Lower lobe of right lung (tissue), 2 donors: ENCODE results near the gene SLIT3. TPM values are rescaled to one million over a fixed set of nuclear protein-coding genes. Genes with fewer than 3 reads are reported as not detected.

Source experiments
- ATAC-seq, 2 donors: fragments of 200-7000 bp; cut with Tn5 transposase; one replicate each; pipeline ENCODE4 v1.9.1; 2020 to 2022; ENCODE audit warnings: mild to moderate bottlenecking in 2 of 2, moderate library complexity in 2 of 2
- DNase-seq: peaks from one replicate; pipeline ENCODE4 v3.0.0-alpha.2; 2020
- H3K27ac ChIP-seq: fragments of 200-600 bp; one replicate; pipeline ENCODE4 v1.8.0; 2022
- H3K27me3 ChIP-seq: fragments of 200-600 bp; one replicate; pipeline ENCODE4 v1.8.0; 2022; ENCODE audit warnings: low read depth
- H3K36me3 ChIP-seq: fragments of 200-600 bp; one replicate; pipeline ENCODE4 v1.8.0; 2022; ENCODE audit warnings: mild to moderate bottlenecking
- H3K4me1 ChIP-seq: fragments of 200-600 bp; one replicate; pipeline ENCODE4 v1.8.0; 2022
- H3K4me3 ChIP-seq: fragments of 200-600 bp; one replicate; pipeline ENCODE4 v1.8.0; 2022; ENCODE audit warnings: mild to moderate bottlenecking
- H3K9me3 ChIP-seq: fragments of 200-600 bp; one replicate; pipeline ENCODE4 v1.8.0; 2022
- CTCF ChIP-seq: fragments of 200-600 bp; IDR thresholded peaks from one replicate; pipeline ENCODE4 v1.8.0; 2022; ENCODE audit warnings: antibody characterized with exemption, mild to moderate bottlenecking
- intact Hi-C: fragments of 100-400 bp; cut with DNase I; formaldehyde crosslinking; loops from one replicate; pipeline ENCODE4 v1.11.0; 2022
- total RNA-seq: library from RNA; stranded (reverse); fragmentation: NEBNext Ultra II Directional; extraction: Animal tissue kit (Norgen Biotek cat#: 25700); gene quantifications from one replicate; pipeline ENCODE4 v1.2.1, GENCODE V29; 2021
- donor health status: DM: no; HTN: yes; CAD: no; lungs with severe emphysema.

Gene SLIT3
- total RNA-seq, 1 donor from 2014 or later, result 48.6 TPM

- peaks cover 5% of the 10 kb centered on the region for H3K36me3 ChIP-seq
- H3K9me3 ChIP-seq, result no peaks in the 10 kb centered on the region
- H3K27me3 ChIP-seq, result no peaks in the 10 kb centered on the region
- no peak for TF ChIP-seq CTCF
- intact Hi-C loops, result no loop called here
- no peak for ATAC-seq
- H3K27ac ChIP-seq, result no peak overlapping the region
- no peak for DNase-seq
- no peak overlapping the region for H3K4me3 ChIP-seq
- no peaks in the 10 kb centered on the region for H3K4me1 ChIP-seq
Measured at GRCh38 chr5:168694289-168694688, 606.6 kb downstream of the SLIT3 start.

GRCh38 chr5:168693883-168694282, 607.1 kb downstream of the SLIT3 start:
- intact Hi-C loops, result no loop called here

GRCh38 chr5:168693297-168693696, 607.6 kb downstream of the SLIT3 start:
- DNase-seq (no peak), ATAC-seq (no peak)
- H3K27ac ChIP-seq, result no peak overlapping the region
- no peaks in the 10 kb centered on the region for H3K9me3 ChIP-seq
- peaks cover 5% of the 10 kb centered on the region for H3K36me3 ChIP-seq
- no peak for TF ChIP-seq CTCF
- intact Hi-C loops, result no loop called here
- H3K4me3 ChIP-seq, result no peak overlapping the region
- H3K27me3 ChIP-seq, result no peaks in the 10 kb centered on the region
- no peaks in the 10 kb centered on the region for H3K4me1 ChIP-seq

More at GRCh38 chr5:168693883-168694282, 607.1 kb downstream of the SLIT3 start:
- DNase-seq, result no peak
- TF ChIP-seq CTCF, result no peak
- no peak overlapping the region for H3K4me3 ChIP-seq
- no peaks in the 10 kb centered on the region for H3K27me3 ChIP-seq
- no peaks in the 10 kb centered on the region for H3K9me3 ChIP-seq
- H3K4me1 ChIP-seq, result no peaks in the 10 kb centered on the region
- H3K36me3 ChIP-seq, result peaks cover 5% of the 10 kb centered on the region
- ATAC-seq, result no peak
- H3K27ac ChIP-seq, result no peak overlapping the region

- Histone ChIP-seq H3K4me1 (no peaks in the 10 kb centered on the region), H3K27ac (no peak overlapping the region), H3K36me3 (peaks cover 5% of the 10 kb centered on the region), H3K9me3 (no peaks in the 10 kb centered on the region), H3K27me3 (no peaks in the 10 kb centered on the region), H3K4me3 (no peak overlapping the region)
- ATAC-seq, result no peak
- intact Hi-C loops, result no loop called here
- no peak for TF ChIP-seq CTCF
- DNase-seq, result no peak
Measured at GRCh38 chr5:168691891-168692290, 609.0 kb downstream of the SLIT3 start.

GRCh38 chr5:168689260-168689659, 611.7 kb downstream of the SLIT3 start:
- Histone ChIP-seq H3K4me1 (no peaks in the 10 kb centered on the region), H3K4me3 (no peak overlapping the region), H3K9me3 (no peaks in the 10 kb centered on the region), H3K27me3 (no peaks in the 10 kb centered on the region), H3K36me3 (peaks cover 5% of the 10 kb centered on the region), H3K27ac (no peak overlapping the region)
- no peak for ATAC-seq
- intact Hi-C loops, result no loop called here
- no peak for TF ChIP-seq CTCF
- no peak for DNase-seq

- no peak for TF ChIP-seq CTCF
Measured at GRCh38 chr5:168686837-168687236, 614.1 kb downstream of the SLIT3 start.

More at GRCh38 chr5:168686837-168687236, 614.1 kb downstream of the SLIT3 start:
- Histone ChIP-seq H3K4me1 (peaks cover 5% of the 10 kb centered on the region), H3K27me3 (no peaks in the 10 kb centered on the region), H3K4me3 (no peak overlapping the region), H3K27ac (no peak overlapping the region), H3K36me3 (no peaks in the 10 kb centered on the region), H3K9me3 (no peaks in the 10 kb centered on the region)
- intact Hi-C loops, result no loop called here
- DNase-seq (no peak), ATAC-seq (no peak)
